Breast epithelium (tissue), 3 donors: ENCODE data around the gene SMURF1.

Source experiments
- CTCF ChIP-seq, 3 donors: fragments of 450-650 bp; IDR thresholded peaks; one replicate each; pipeline ENCODE4 v1.5.1; 2016 to 2017; ENCODE audit warnings: antibody characterized with exemption in 3 of 3, mild to moderate bottlenecking in 3 of 3, moderate library complexity in 3 of 3
- POLR2AphosphoS5 ChIP-seq, 3 donors: sonication (generic); formaldehyde crosslinking; IDR thresholded peaks; one replicate each; pipeline ENCODE4 v1.6.1; 2017; ENCODE audit warnings: antibody characterized with exemption in 3 of 3

- TF ChIP-seq CTCF (IDR thresholded peaks at IDR 0.05) (no peak), POLR2AphosphoS5 (IDR thresholded peaks at IDR 0.05) (no peak)
Observed at GRCh38 chr7:99170730-99171074, 26.8 kb upstream of the SMURF1 start.
